Endothelial cell (in vitro differentiated cells): Measurements from ENCODE around the gene RIPK3. TPM values are rescaled to one million over a fixed set of nuclear protein-coding genes. Genes with fewer than 3 reads are reported as not detected.
"Not testable (repeated sequence)": the region's sequence is repeated elsewhere in the genome, so short reads cannot be mapped to it uniquely, and the experiment has no call there.

ENCODE experiments used
- DNase-seq: peaks from one replicate; pipeline ENCODE4 v3.0.0; 2021; ENCODE audit warnings: low spot score
- H3K27ac Mint-ChIP-seq: one replicate; pipeline ENCODE4 v1.8.0; 2021; ENCODE audit warnings: mixed read lengths, inconsistent platforms; ENCODE audit not compliant: unreplicated experiment
- H3K27me3 Mint-ChIP-seq: one replicate; pipeline ENCODE4 v1.8.0; 2021; ENCODE audit warnings: mild to moderate bottlenecking, moderate library complexity, mixed read lengths, inconsistent platforms; ENCODE audit not compliant: unreplicated experiment
- H3K36me3 Mint-ChIP-seq: one replicate; pipeline ENCODE4 v1.8.0; 2021; ENCODE audit warnings: mild to moderate bottlenecking, low read depth, mixed read lengths, inconsistent platforms; ENCODE audit not compliant: unreplicated experiment
- H3K4me1 Mint-ChIP-seq: one replicate; pipeline ENCODE4 v1.8.0; 2021; ENCODE audit warnings: mild to moderate bottlenecking, mixed read lengths, inconsistent platforms; ENCODE audit not compliant: unreplicated experiment
- H3K4me3 Mint-ChIP-seq: one replicate; pipeline ENCODE4 v1.8.0; 2021; ENCODE audit warnings: mild to moderate bottlenecking, mixed read lengths, inconsistent platforms; ENCODE audit not compliant: unreplicated experiment
- H3K9me3 Mint-ChIP-seq: one replicate; pipeline ENCODE4 v1.8.0; 2021; ENCODE audit warnings: mixed read lengths, inconsistent platforms; ENCODE audit not compliant: unreplicated experiment
- CTCF ChIP-seq: fragments of 200-600 bp; sonication (generic); IDR thresholded peaks from one replicate; pipeline ENCODE4 v1.5.0; 2021; ENCODE audit warnings: antibody characterized with exemption; ENCODE audit not compliant: unreplicated experiment
- total RNA-seq: library from RNA; stranded (reverse); fragmentation: NEBNext Ultra II Directional; extraction: Animal tissue kit (Norgen Biotek cat#: 25700); gene quantifications from one replicate; pipeline ENCODE4 v1.2.1, GENCODE V29; 2021; ENCODE audit not compliant: unreplicated experiment

The RIPK3 gene
- total RNA-seq, 1 donor from 2014 or later: 2.6 TPM

- Mint-ChIP-seq H3K27ac (no peak overlapping the region), H3K4me1 (peaks cover 13% of the 10 kb centered on the region), H3K27me3 (peaks cover 11% of the 10 kb centered on the region), H3K4me3 (no peak overlapping the region), H3K36me3 (peaks cover 5% of the 10 kb centered on the region), H3K9me3 (no peaks in the 10 kb centered on the region)
- no peak for TF ChIP-seq CTCF
- DNase-seq: no peak
Observed at GRCh38 chr14:24361326-24361725, 21.5 kb upstream of the RIPK3 start.

GRCh38 chr14:24360281-24360680, 20.5 kb upstream of the RIPK3 start:
- peaks cover 4% of the 10 kb centered on the region for H3K4me1 Mint-ChIP-seq
- H3K9me3 Mint-ChIP-seq: no peaks in the 10 kb centered on the region
- peaks cover 5% of the 10 kb centered on the region for H3K36me3 Mint-ChIP-seq
- no peak overlapping the region for H3K4me3 Mint-ChIP-seq
- H3K27ac Mint-ChIP-seq: no peak overlapping the region
- DNase-seq: no peak
- H3K27me3 Mint-ChIP-seq: peaks cover 6% of the 10 kb centered on the region
- TF ChIP-seq CTCF: no peak

- no peak overlapping the region for H3K27ac Mint-ChIP-seq
- peaks cover 5% of the 10 kb centered on the region for H3K36me3 Mint-ChIP-seq
- peaks cover 6% of the 10 kb centered on the region for H3K4me1 Mint-ChIP-seq
- no peaks in the 10 kb centered on the region for H3K9me3 Mint-ChIP-seq
- peaks cover 6% of the 10 kb centered on the region for H3K27me3 Mint-ChIP-seq
- H3K4me3 Mint-ChIP-seq: no peak overlapping the region
- no peak for TF ChIP-seq CTCF
- no peak for DNase-seq
Observed at GRCh38 chr14:24356208-24356607, 16.4 kb upstream of the RIPK3 start.

- no peak overlapping the region for H3K4me3 Mint-ChIP-seq
- no peak for TF ChIP-seq CTCF
- H3K4me1 Mint-ChIP-seq: peaks cover 6% of the 10 kb centered on the region
- no peaks in the 10 kb centered on the region for H3K9me3 Mint-ChIP-seq
- DNase-seq: no peak
- no peak overlapping the region for H3K27ac Mint-ChIP-seq
- no peaks in the 10 kb centered on the region for H3K36me3 Mint-ChIP-seq
- H3K27me3 Mint-ChIP-seq: peaks cover 7% of the 10 kb centered on the region
Observed at GRCh38 chr14:24355009-24355408, 15.2 kb upstream of the RIPK3 start.

- not testable (repeated sequence) for H3K36me3 Mint-ChIP-seq, H3K9me3 Mint-ChIP-seq, DNase-seq, H3K4me1 Mint-ChIP-seq, H3K4me3 Mint-ChIP-seq, H3K27ac Mint-ChIP-seq
- H3K27me3 Mint-ChIP-seq: peaks cover 12% of the 10 kb centered on the region
Observed at GRCh38 chr14:24354482-24354825, 14.7 kb upstream of the RIPK3 start.
